Measurements from ENCODE around the gene MAPKAPK5. TPM values are rescaled to one million over a fixed set of nuclear protein-coding genes. Genes with fewer than 3 reads are reported as not detected.
"Not testable (repeated sequence)": the region's sequence is repeated elsewhere in the genome, so short reads cannot be mapped to it uniquely, and the experiment has no call there.

MAPKAPK5 gene
- total RNA-seq, 1 experiment from 2014 or later = 87.2 TPM

GRCh38 chr12:111937429-111937828 lies 95.4 kb downstream of the MAPKAPK5 start:
- in situ Hi-C loops (cut with HindIII; ENCODE audit: low sequenced_read_pairs) = no loop called here
- no peak for DNase-seq (ENCODE audit: low spot score)

- DNase-seq (ENCODE audit: low spot score) = no peak
- in situ Hi-C loops (cut with HindIII; ENCODE audit: low sequenced_read_pairs) = no loop called here
These were observed 100.5 kb downstream of the MAPKAPK5 start for GRCh38 chr12:111942557-111942956.

GRCh38 chr12:111943929-111944328 lies 101.9 kb downstream of the MAPKAPK5 start:
- in situ Hi-C loops (cut with HindIII; ENCODE audit: low sequenced_read_pairs) = no loop called here

GRCh38 chr12:111950961-111951676 lies 109.1 kb downstream of the MAPKAPK5 start:
- DNase-seq (ENCODE audit: low spot score); in situ Hi-C loops (cut with HindIII; ENCODE audit: low sequenced_read_pairs): not testable (repeated sequence)

More at GRCh38 chr12:111943929-111944328, 101.9 kb downstream of the MAPKAPK5 start:
- DNase-seq (ENCODE audit: low spot score) = no peak

Other genes starting within 250 kb of the MAPKAPK5 start
- gene ATXN2, start 242.9 kb upstream of the MAPKAPK5 start, total RNA-seq (2014; rRNA removed; shearing (Covaris generic)) = 11.3 and 22.7 TPM in 2 replicates
- gene BRAP, start 156.3 kb upstream of the MAPKAPK5 start, total RNA-seq (2014; rRNA removed; shearing (Covaris generic)) = 15.8 and 17.0 TPM in 2 replicates
- gene ACAD10, start 156.2 kb upstream of the MAPKAPK5 start, total RNA-seq (2014; rRNA removed; shearing (Covaris generic)) = 28.0 and 39.2 TPM in 2 replicates
- gene ALDH2, start 75.3 kb upstream of the MAPKAPK5 start, total RNA-seq (2014; rRNA removed; shearing (Covaris generic)) = 60.5 and 73.9 TPM in 2 replicates
- 5.9 and 7.4 TPM in 2 replicates for gene TMEM116, start 170.9 kb downstream of the MAPKAPK5 start, total RNA-seq (2014; rRNA removed; shearing (Covaris generic))
- gene ERP29, start 171.2 kb downstream of the MAPKAPK5 start, total RNA-seq (2014; rRNA removed; shearing (Covaris generic)) = 131 and 159 TPM in 2 replicates

Measured in G401 (cell line).